ENCODE measurements around the gene TMCC1.

Gene TMCC1

DNA sequence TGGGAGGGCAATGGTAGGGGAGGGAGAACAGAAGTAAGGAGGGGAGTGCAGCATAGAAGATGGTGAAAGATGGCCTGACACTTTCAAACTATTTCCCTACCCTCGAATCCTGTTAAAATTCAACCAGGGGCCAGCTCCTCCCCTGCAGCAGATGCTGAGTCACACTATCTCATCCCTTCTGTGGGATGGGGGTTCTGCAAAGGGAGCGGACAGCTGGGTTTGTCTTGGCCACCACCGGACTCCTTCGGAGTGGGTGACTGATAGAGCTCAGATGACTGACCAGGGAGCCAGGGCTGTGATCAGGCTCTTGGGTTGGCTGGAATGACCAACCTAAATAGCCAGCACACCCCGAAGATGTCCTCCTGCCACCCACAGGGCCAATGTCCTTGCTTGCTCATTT is 33.6 kb upstream of the TMCC1 start:
- ATAC-seq = no peak
- TF ChIP-seq ZFP3 (CRISPR knock-in tag; IDR thresholded peaks at IDR 0.05) (no peak), ZNF565 (CRISPR knock-in tag; conservative IDR thresholded peaks at IDR 0.05; ENCODE audit: low read depth) (no peak), ESRRG (CRISPR knock-in tag; IDR thresholded peaks at IDR 0.05) (no peak), GLIS3 (CRISPR knock-in tag; IDR thresholded peaks at IDR 0.05) (no peak), TCF4 (CRISPR knock-in tag; IDR thresholded peaks at IDR 0.05; ENCODE audit: borderline replicate concordance) (no peak), SNAI2 (CRISPR knock-in tag; IDR thresholded peaks at IDR 0.05) (no peak), ZNF70 (CRISPR knock-in tag; IDR thresholded peaks at IDR 0.05) (no peak), ZFP30 (CRISPR knock-in tag; IDR thresholded peaks at IDR 0.05) (no peak), ISL1 (CRISPR knock-in tag; IDR thresholded peaks at IDR 0.05) (no peak), CSDC2 (CRISPR knock-in tag; IDR thresholded peaks at IDR 0.05) (no peak), PPARA (CRISPR knock-in tag; IDR thresholded peaks at IDR 0.05; ENCODE audit: borderline replicate concordance) (no peak), OSR1 (CRISPR knock-in tag; IDR thresholded peaks at IDR 0.05) (no peak), BACH2 (CRISPR knock-in tag; IDR thresholded peaks at IDR 0.05; ENCODE audit: borderline replicate concordance) (no peak)
- TF ChIP-seq, protein P1, sequence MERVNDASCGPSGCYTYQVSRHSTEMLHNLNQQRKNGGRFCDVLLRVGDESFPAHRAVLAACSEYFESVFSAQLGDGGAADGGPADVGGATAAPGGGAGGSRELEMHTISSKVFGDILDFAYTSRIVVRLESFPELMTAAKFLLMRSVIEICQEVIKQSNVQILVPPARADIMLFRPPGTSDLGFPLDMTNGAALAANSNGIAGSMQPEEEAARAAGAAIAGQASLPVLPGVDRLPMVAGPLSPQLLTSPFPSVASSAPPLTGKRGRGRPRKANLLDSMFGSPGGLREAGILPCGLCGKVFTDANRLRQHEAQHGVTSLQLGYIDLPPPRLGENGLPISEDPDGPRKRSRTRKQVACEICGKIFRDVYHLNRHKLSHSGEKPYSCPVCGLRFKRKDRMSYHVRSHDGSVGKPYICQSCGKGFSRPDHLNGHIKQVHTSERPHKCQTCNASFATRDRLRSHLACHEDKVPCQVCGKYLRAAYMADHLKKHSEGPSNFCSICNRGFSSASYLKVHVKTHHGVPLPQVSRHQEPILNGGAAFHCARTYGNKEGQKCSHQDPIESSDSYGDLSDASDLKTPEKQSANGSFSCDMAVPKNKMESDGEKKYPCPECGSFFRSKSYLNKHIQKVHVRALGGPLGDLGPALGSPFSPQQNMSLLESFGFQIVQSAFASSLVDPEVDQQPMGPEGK (CRISPR knock-in tag; IDR thresholded peaks at IDR 0.05; ENCODE audit: borderline replicate concordance) = no peak
- TF ChIP-seq, protein P2, sequence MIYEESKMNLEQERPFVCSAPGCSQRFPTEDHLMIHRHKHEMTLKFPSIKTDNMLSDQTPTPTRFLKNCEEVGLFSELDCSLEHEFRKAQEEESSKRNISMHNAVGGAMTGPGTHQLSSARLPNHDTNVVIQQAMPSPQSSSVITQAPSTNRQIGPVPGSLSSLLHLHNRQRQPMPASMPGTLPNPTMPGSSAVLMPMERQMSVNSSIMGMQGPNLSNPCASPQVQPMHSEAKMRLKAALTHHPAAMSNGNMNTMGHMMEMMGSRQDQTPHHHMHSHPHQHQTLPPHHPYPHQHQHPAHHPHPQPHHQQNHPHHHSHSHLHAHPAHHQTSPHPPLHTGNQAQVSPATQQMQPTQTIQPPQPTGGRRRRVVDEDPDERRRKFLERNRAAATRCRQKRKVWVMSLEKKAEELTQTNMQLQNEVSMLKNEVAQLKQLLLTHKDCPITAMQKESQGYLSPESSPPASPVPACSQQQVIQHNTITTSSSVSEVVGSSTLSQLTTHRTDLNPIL (CRISPR knock-in tag; IDR thresholded peaks at IDR 0.05; ENCODE audit: low read depth) = no peak
- TF ChIP-seq, protein P3, sequence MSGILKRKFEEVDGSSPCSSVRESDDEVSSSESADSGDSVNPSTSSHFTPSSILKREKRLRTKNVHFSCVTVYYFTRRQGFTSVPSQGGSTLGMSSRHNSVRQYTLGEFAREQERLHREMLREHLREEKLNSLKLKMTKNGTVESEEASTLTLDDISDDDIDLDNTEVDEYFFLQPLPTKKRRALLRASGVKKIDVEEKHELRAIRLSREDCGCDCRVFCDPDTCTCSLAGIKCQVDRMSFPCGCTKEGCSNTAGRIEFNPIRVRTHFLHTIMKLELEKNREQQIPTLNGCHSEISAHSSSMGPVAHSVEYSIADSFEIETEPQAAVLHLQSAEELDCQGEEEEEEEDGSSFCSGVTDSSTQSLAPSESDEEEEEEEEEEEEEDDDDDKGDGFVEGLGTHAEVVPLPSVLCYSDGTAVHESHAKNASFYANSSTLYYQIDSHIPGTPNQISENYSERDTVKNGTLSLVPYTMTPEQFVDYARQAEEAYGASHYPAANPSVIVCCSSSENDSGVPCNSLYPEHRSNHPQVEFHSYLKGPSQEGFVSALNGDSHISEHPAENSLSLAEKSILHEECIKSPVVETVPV (CRISPR knock-in tag; IDR thresholded peaks at IDR 0.05) = no peak
- TF ChIP-seq, protein P4, sequence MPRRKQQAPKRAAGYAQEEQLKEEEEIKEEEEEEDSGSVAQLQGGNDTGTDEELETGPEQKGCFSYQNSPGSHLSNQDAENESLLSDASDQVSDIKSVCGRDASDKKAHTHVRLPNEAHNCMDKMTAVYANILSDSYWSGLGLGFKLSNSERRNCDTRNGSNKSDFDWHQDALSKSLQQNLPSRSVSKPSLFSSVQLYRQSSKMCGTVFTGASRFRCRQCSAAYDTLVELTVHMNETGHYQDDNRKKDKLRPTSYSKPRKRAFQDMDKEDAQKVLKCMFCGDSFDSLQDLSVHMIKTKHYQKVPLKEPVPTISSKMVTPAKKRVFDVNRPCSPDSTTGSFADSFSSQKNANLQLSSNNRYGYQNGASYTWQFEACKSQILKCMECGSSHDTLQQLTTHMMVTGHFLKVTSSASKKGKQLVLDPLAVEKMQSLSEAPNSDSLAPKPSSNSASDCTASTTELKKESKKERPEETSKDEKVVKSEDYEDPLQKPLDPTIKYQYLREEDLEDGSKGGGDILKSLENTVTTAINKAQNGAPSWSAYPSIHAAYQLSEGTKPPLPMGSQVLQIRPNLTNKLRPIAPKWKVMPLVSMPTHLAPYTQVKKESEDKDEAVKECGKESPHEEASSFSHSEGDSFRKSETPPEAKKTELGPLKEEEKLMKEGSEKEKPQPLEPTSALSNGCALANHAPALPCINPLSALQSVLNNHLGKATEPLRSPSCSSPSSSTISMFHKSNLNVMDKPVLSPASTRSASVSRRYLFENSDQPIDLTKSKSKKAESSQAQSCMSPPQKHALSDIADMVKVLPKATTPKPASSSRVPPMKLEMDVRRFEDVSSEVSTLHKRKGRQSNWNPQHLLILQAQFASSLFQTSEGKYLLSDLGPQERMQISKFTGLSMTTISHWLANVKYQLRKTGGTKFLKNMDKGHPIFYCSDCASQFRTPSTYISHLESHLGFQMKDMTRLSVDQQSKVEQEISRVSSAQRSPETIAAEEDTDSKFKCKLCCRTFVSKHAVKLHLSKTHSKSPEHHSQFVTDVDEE (CRISPR knock-in tag; IDR thresholded peaks at IDR 0.05) = no peak

DNA sequence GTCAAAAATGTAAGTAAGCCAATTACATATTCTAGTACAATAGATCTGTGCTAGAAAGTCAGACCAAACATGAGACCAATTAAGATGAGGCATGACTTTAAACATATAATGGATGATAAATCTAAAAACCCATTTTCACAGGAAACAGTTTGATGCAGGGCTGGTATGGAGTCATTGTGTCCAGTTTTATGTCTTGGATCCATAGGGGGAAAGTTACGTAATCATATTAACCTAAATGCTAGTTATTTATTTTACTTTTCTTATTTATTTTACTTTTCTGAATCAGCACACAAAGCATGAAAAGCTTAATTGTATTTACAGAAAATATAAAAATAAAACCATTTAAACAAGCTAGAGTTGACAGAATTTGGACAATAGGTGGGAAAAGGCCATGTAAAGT is 26.3 kb upstream of the TMCC1 start:
- ATAC-seq = no peak
- TF ChIP-seq, protein P5, sequence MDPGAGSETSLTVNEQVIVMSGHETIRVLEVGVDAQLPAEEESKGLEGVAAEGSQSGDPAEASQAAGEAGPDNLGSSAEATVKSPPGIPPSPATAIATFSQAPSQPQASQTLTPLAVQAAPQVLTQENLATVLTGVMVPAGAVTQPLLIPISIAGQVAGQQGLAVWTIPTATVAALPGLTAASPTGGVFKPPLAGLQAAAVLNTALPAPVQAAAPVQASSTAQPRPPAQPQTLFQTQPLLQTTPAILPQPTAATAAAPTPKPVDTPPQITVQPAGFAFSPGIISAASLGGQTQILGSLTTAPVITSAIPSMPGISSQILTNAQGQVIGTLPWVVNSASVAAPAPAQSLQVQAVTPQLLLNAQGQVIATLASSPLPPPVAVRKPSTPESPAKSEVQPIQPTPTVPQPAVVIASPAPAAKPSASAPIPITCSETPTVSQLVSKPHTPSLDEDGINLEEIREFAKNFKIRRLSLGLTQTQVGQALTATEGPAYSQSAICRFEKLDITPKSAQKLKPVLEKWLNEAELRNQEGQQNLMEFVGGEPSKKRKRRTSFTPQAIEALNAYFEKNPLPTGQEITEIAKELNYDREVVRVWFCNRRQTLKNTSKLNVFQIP (CRISPR knock-in tag; IDR thresholded peaks at IDR 0.05; ENCODE audit: borderline replicate concordance, low read depth) = no peak
- TF ChIP-seq CSDC2 (CRISPR knock-in tag; IDR thresholded peaks at IDR 0.05) (no peak), ZFP30 (CRISPR knock-in tag; IDR thresholded peaks at IDR 0.05) (no peak), ZNF70 (CRISPR knock-in tag; IDR thresholded peaks at IDR 0.05) (no peak), OSR1 (CRISPR knock-in tag; IDR thresholded peaks at IDR 0.05) (no peak), ZC3H10 (CRISPR knock-in tag; IDR thresholded peaks at IDR 0.05) (no peak), PPARA (CRISPR knock-in tag; IDR thresholded peaks at IDR 0.05; ENCODE audit: borderline replicate concordance) (no peak), GLIS3 (CRISPR knock-in tag; IDR thresholded peaks at IDR 0.05) (no peak)
- TF ChIP-seq, protein P1 (CRISPR knock-in tag; IDR thresholded peaks at IDR 0.05; ENCODE audit: borderline replicate concordance) = no peak

DNA sequence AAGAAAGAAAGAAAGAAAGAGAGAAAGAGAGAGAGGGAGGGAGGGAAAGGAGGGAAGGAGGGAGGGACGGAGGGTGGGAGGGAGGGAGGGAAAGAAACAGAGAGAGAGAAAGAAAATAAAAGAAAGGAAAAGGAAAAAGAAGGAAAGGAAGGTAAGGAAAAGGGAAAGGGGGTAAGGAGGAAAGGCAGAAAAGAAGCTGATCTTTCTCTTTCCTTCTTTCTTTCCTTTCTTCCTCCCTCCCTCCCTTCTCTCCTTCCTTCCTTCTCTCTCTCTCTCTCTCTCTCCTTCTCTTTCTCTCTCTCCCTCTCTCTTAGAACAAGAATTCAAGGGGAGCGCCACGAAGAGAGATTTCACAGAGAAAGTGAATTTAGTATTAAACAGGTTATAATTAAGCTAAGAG is 25.8 kb upstream of the TMCC1 start:
- ATAC-seq = no peak
- TF ChIP-seq ZC3H10 (CRISPR knock-in tag; IDR thresholded peaks at IDR 0.05) (no peak), ZNF8 (CRISPR knock-in tag; IDR thresholded peaks at IDR 0.05) (no peak), ESRRG (CRISPR knock-in tag; IDR thresholded peaks at IDR 0.05) (no peak), OSR1 (CRISPR knock-in tag; IDR thresholded peaks at IDR 0.05) (no peak), BACH2 (CRISPR knock-in tag; IDR thresholded peaks at IDR 0.05; ENCODE audit: borderline replicate concordance) (no peak)
- TF ChIP-seq, protein P1 (CRISPR knock-in tag; IDR thresholded peaks at IDR 0.05; ENCODE audit: borderline replicate concordance) = no peak
- TF ChIP-seq, protein P2 (CRISPR knock-in tag; IDR thresholded peaks at IDR 0.05; ENCODE audit: low read depth) = no peak
